HG02884 (cell line): ENCODE measurements around the gene ZNF19.

Experiments used
- ATAC-seq: cut with Tn5 transposase; IDR thresholded peaks from one replicate; pipeline ENCODE4 v1.9.1; 2021; ENCODE audit warnings: mild to moderate bottlenecking, moderate library complexity; ENCODE audit not compliant: unreplicated experiment

Gene ZNF19

GRCh38 chr16:71443714-71444113, 45.4 kb downstream of the ZNF19 start:
- ATAC-seq, result no peak

GRCh38 chr16:71442051-71442440, 47.1 kb downstream of the ZNF19 start, which contains the start of gene TLE7:
Gene TLE7 (minus strand): TSS chr16:71442054. CDS start chr16:71433324, 8,730 bp downstream.
- no peak for ATAC-seq

- ATAC-seq, result no peak
These were observed 47.6 kb downstream of the ZNF19 start for GRCh38 chr16:71441348-71442050.

DNA sequence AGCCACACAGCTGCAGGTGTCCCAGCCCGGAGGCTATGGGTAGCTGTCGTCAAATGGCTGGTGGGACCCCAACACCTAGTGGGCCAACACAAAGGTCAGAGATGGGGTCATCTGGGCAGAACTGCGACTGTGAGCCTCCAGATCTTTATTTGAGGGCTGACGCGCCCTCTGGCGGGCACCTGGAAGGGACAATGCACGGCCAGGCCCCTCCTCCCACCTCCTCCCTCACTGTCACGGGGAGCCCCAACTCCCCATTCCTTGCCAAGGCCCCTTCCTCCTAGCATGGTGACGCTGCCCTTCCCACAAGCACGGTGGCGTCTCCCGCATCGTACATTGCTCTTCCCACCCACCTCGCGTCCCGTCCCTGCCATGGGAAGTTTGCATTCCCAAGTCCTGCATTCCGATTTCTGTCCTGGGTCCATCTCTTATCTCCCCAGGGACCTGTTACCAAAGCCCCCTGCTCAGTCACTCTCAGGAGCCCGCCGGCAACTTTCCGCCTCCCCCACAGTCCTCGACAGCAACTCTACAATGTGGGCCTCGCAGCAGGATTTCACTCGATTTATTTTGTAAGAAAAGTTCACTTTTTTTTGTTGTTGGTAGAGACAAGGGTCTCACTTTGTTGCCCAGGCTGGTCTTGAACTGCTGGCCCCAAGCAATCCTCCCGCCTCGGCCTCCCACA, 48.3 kb downstream of the ZNF19 start:
- no peak for ATAC-seq

GRCh38 chr16:71439523-71439922, 49.6 kb downstream of the ZNF19 start:
- ATAC-seq, result no peak

GRCh38 chr16:71436473-71436872, 52.7 kb downstream of the ZNF19 start:
- no peak for ATAC-seq

DNA sequence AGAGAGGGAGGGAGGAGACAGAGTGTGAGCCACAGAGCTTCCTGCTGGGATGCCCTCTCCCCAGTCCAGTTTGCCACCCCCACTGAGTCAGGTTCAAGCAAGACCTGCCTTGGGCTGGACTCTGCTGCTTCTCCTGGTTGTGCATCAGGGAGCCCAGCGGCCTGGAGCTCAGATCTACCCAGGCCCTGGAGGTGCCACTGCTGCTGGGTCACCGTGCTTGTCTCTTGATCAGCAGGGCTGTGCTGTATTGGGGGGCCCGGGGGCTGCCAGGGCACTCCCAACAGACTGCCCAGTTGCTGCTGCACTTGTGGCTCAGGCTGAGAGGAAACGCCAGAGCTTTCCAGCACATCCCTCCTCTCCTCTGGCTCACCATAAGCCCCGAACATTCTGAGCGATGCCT, 56.2 kb downstream of the ZNF19 start:
- no peak for ATAC-seq

DNA sequence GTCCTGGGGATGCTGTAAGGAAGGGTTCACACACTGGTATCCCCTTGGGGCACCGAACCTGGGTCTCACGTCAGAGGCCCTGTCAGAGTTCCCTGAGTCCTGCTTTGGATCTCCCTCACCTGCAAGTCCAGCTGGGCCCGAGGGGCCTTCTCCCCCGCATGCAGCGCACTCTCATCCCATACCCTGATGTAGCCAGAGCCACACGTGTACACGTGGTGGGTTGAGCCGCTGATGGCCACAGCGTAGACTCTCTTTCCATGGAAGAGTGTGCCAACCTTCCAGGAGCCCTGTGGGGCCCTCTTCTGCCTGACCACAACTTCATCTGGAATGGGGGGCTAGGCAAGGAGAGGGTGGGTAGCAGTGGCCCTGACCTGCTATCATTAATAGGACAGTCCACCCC, 57.1 kb downstream of the ZNF19 start:
- no peak for ATAC-seq

- ATAC-seq, result no peak
These were observed 57.9 kb downstream of the ZNF19 start for GRCh38 chr16:71431176-71431575.

- ATAC-seq, result no peak
These were observed 58.4 kb downstream of the ZNF19 start for GRCh38 chr16:71430744-71431143.

GRCh38 chr16:71429581-71429980, 59.5 kb downstream of the ZNF19 start:
- no peak for ATAC-seq

- no peak for ATAC-seq
These were observed 60.2 kb downstream of the ZNF19 start for GRCh38 chr16:71428883-71429282.

DNA sequence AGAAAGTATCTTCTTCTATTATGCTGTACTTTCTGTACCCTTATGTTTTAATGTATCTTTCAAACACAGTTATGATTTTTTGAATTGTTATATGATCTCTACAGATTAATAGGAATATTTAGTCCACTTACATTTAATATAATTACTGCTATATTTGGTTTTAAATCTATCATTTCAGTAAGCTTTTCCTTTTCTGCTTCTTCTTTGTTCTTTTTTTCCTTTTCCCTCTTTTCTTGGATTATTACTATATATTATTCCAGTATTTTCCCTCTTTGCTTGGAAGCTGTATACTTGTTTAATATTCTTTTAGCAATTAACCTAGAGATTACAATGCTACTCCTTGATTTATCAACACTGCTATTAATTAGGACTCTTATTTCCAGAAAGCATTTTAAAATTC, 60.7 kb downstream of the ZNF19 start:
- no peak for ATAC-seq

DNA sequence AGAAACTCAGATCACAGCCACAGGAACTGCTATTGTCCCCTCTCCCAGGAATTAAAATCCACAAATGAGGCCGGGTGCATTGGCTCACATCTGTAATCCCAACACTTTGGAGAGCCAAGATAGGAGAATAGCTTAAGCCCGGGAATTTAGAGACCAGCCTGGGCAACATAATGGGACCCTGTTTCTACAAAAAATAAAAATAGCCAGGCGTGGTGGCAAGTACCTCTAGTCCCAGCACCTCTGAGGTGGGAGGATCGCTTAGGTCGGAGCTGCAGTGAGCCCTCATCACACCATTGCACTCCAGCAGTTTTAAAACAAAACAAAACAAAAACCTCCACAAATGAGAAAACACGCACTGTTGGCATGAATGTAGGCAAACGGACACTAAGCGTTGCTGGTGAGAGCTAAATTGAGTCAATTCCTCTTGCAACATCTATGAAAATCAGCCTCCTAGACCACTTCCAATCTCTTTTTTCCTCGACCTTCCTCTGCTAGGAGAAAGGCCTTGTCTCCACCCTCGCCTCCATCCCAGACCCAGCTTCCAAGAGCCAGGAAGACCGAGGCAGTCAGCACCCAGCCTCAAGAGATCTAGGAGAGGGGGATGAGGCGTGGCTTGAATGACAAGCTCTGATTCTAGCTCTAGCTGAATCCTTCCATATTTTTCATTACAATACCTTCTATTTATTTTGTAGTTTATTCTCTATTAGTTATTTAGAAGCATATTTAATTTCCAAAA, 62.1 kb downstream of the ZNF19 start:
- no peak for ATAC-seq

DNA sequence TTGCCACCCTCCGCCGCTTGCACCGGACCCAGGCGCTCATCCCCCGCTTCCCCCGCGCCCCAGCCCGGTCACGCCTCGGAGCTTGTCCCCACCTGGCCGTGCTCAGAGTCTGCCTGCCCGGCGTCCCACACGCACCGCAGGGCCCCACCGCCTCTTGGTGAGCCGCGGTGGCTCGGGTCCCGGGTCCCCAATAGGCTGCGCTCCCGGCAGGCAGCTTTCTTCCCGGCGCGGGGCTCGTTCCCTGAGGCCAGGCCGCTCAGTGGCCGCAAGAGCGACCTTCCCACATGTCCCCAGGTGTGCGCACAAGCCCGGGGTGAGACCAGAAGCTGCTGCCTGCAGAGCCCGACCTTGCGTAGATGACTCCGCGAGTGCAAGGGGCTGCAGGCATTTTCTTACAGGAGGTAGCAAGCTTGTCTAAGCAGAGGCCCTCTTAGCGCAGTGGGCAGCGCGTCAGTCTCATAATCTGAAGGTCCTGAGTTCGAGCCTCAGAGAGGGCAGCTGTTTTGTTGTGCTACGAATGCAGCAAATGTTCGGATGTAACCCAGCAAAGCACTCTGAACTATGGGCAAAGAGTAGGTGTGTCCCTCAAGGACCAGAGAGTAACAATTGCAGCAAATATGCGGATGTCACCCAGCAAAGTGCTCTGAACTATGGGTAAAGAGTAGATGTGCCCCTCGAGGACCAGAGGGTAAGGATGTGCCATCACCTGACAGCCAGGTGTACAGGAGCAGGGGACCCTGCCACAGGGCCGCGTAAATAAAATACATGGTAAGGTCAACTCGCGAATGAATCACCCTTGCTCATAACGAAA, 62.9 kb downstream of the ZNF19 start:
- peak; percentile 57 for ATAC-seq

DNA sequence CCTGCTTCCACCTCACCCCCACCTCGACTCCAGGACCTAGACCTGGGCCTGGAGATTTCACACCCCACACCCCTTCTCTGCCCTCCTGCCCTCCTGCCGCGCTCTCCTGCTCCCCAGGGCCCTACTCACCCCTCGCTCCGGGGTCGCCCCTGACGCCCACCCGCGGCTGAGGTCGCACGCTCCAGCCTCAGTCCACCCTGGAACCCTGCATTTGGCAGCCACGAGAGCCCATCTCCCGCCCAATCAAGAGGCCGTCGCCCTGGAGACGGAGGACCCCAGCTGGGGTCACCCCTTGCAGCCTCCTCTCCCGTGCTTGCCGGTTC, 63.4 kb downstream of the ZNF19 start:
- ATAC-seq, result no peak

DNA sequence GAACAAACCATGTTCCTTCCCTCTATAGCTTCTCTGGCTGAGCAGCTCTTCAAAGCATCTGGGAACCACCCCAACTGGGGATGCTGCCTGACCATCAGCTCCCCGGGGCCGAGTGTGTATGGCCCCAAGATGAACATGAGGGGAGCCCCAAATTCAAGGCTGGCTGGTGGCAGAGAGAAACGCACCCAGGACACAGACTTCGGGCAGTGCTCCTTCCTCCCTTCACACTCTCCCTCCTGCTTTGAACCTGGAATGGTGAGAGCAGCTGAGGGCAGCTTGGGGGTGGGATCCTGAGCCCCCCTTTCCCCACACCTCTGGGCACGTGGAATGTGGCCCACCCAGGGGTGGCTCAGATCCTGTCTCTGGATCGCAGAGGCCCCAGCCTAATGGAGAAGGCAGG, 64.5 kb downstream of the ZNF19 start:
- ATAC-seq, result no peak

DNA sequence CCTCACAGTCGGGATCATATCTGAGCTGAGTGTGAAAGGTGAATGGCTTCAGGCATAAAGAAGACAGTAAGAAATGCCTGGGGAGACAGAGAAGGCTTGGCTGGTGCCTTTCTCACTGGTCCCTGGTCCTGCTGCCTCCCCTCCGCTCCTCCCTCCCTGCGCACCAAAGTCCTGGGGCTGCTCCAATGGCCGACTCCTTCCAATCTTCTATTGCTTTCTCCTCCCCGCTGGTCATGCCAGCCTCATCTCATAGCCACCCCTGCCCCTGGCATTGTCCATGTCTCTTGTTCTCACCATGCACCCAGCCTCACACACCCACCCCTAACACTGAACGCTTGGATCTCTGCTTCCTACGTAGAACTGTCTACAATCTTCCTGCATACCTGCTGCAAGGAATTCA, 65.3 kb downstream of the ZNF19 start:
- no peak for ATAC-seq
